Keratinocyte (primary cell): Measurements from ENCODE around the gene HMCN1.

Experiments
- EZH2 ChIP-seq: IDR thresholded peaks from one replicate; pipeline ENCODE4 v1.6.1; 2012; ENCODE audit warnings: inconsistent platforms, mild to moderate bottlenecking, low read length, moderate library complexity
- TF ChIP-seq, protein P1 (sequence below), 3 experiments: IDR thresholded peaks in 1 of 3; conservative IDR thresholded peaks in 1 of 3; optimal IDR thresholded peaks in 1 of 3; 2 replicates in 2 of 3; 3 replicates in 1 of 3; pipeline versions ENCODE3 to v1.5.1; 2011; ENCODE audit warnings: low read length in 3 of 3, mild to moderate bottlenecking in 3 of 3, moderate library complexity in 2 of 3, control low read depth in 1 of 3, inconsistent platforms in 1 of 3; ENCODE audit not compliant: insufficient read depth in 2 of 3; ENCODE audit errors: extremely low read depth in 1 of 3

DNA sequence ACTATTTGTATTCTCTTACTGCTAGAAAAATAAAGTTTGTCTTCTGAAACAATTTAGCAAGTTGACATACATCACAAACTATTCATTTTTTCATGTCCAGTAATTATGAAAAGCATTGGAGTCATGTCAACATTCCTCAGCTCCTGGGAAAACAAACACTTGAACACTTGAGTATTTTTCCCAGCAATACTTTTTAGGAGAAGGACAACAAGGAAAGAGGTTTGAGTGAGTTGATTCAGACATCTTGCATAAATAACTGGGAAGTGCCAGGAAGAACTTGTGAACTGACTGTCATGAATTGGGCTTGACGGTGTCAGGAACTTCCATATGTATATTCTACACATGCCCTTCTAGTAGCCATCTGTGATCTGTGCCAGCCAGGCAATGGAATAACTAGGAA lies 195.6 kb downstream of the HMCN1 start:
- TF ChIP-seq, protein P1, sequence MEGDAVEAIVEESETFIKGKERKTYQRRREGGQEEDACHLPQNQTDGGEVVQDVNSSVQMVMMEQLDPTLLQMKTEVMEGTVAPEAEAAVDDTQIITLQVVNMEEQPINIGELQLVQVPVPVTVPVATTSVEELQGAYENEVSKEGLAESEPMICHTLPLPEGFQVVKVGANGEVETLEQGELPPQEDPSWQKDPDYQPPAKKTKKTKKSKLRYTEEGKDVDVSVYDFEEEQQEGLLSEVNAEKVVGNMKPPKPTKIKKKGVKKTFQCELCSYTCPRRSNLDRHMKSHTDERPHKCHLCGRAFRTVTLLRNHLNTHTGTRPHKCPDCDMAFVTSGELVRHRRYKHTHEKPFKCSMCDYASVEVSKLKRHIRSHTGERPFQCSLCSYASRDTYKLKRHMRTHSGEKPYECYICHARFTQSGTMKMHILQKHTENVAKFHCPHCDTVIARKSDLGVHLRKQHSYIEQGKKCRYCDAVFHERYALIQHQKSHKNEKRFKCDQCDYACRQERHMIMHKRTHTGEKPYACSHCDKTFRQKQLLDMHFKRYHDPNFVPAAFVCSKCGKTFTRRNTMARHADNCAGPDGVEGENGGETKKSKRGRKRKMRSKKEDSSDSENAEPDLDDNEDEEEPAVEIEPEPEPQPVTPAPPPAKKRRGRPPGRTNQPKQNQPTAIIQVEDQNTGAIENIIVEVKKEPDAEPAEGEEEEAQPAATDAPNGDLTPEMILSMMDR (optimal IDR thresholded peaks at IDR 0.05 in 1 of 3, IDR thresholded peaks at IDR 0.05 in 1 of 3, conservative IDR thresholded peaks at IDR 0.05 in 1 of 3; ENCODE audit: extremely low read depth in 1 of 3, insufficient read depth in 2 of 3, low read length in 3 of 3): no peak
- TF ChIP-seq EZH2: no peak
